ENCODE measurements around the gene PAQR6.

PAQR6 gene

GRCh38 chr1:156262461-156263287, 14.8 kb upstream of the PAQR6 start:
- no peak for DNase-seq (ENCODE audit: low read depth)

GRCh38 chr1:156260896-156261295, 13.0 kb upstream of the PAQR6 start:
- no peak for DNase-seq (ENCODE audit: low read depth)

- DNase-seq (ENCODE audit: low read depth), result no peak
Measured at GRCh38 chr1:156259805-156260204, 11.9 kb upstream of the PAQR6 start.

GRCh38 chr1:156258859-156259258, 11.0 kb upstream of the PAQR6 start:
- no peak for DNase-seq (ENCODE audit: low read depth)

GRCh38 chr1:156257711-156258110, 9.9 kb upstream of the PAQR6 start:
- DNase-seq (ENCODE audit: low read depth), result no peak

- DNase-seq (ENCODE audit: low read depth), result no peak
Measured at GRCh38 chr1:156253634-156254033, 5.8 kb upstream of the PAQR6 start.

- DNase-seq (ENCODE audit: low read depth), result peak; percentile 71
Measured at GRCh38 chr1:156251527-156251926, 3.7 kb upstream of the PAQR6 start.

GRCh38 chr1:156249593-156249992, 1.7 kb upstream of the PAQR6 start:
- no peak for DNase-seq (ENCODE audit: low read depth)

GRCh38 chr1:156248323-156248683, 447 bp upstream of the PAQR6 start:
- DNase-seq (ENCODE audit: low read depth), result no peak

- DNase-seq (ENCODE audit: low read depth), result no peak
Measured at GRCh38 chr1:156246781-156247459, 936 bp downstream of the PAQR6 start.

GRCh38 chr1:156246241-156246780, 1.5 kb downstream of the PAQR6 start:
- DNase-seq (ENCODE audit: low read depth), result no peak

- no peak for DNase-seq (ENCODE audit: low read depth)
Measured at GRCh38 chr1:156245451-156246232, 2.2 kb downstream of the PAQR6 start.

- no peak for DNase-seq (ENCODE audit: low read depth)
Measured at GRCh38 chr1:156244712-156245111, 3.1 kb downstream of the PAQR6 start.

- no peak for DNase-seq (ENCODE audit: low read depth)
Measured at GRCh38 chr1:156244126-156244525, 3.7 kb downstream of the PAQR6 start.

- no peak for DNase-seq (ENCODE audit: low read depth)
Measured at GRCh38 chr1:156242738-156243137, 5.1 kb downstream of the PAQR6 start.

- DNase-seq (ENCODE audit: low read depth), result no peak
Measured at GRCh38 chr1:156241926-156242325, 5.9 kb downstream of the PAQR6 start, which contains the start of gene BGLAP. Gene BGLAP, plus strand, starts transcription at chr1:156242184. Its CDS starts 48 bp downstream, at chr1:156242232.

GRCh38 chr1:156241311-156241811, 6.5 kb downstream of the PAQR6 start:
- DNase-seq (ENCODE audit: low read depth), result no peak

GRCh38 chr1:156238248-156238647, 9.6 kb downstream of the PAQR6 start:
- no peak for DNase-seq (ENCODE audit: low read depth)

- no peak for DNase-seq (ENCODE audit: low read depth)
Measured at GRCh38 chr1:156236164-156236563, 11.7 kb downstream of the PAQR6 start.

GRCh38 chr1:156233426-156234127, 14.3 kb downstream of the PAQR6 start:
- no peak for DNase-seq (ENCODE audit: low read depth)

GRCh38 chr1:156232201-156232894, 15.5 kb downstream of the PAQR6 start:
- DNase-seq (ENCODE audit: low read depth), result no peak

Data from CMK (cell line).